Central memory CD8-positive, alpha-beta T cell (primary cell): ENCODE data around the gene NVL.

ENCODE experiments used
- ATAC-seq: fragments of 150-1000 bp; cut with Tn5 transposase; replicated peaks from 2 replicates; pipeline ENCODE4 v1.10.0; 2022; ENCODE audit warnings: mild to moderate bottlenecking, moderate FRiP score, moderate number of reproducible peaks; ENCODE audit not compliant: poor library complexity, severe bottlenecking; ENCODE audit errors: extremely low read depth
- DNase-seq, 2 donors: peaks; one replicate each; pipeline ENCODE4 v3.0.0; 2021; ENCODE audit warnings: low spot score in 2 of 2
- H3K27ac Mint-ChIP-seq: one replicate; pipeline ENCODE4 v1.8.0; 2022; ENCODE audit warnings: low read depth, mild to moderate bottlenecking, moderate library complexity, mixed read lengths
- H3K27me3 Mint-ChIP-seq: one replicate; pipeline ENCODE4 v1.8.0; 2022; ENCODE audit warnings: mixed read lengths
- H3K36me3 Mint-ChIP-seq: one replicate; pipeline ENCODE4 v1.8.0; 2022; ENCODE audit warnings: mild to moderate bottlenecking, moderate library complexity, mixed read lengths; ENCODE audit not compliant: insufficient read depth
- H3K4me1 Mint-ChIP-seq: one replicate; pipeline ENCODE4 v1.8.0; 2022; ENCODE audit warnings: mixed read lengths
- H3K4me3 Mint-ChIP-seq: one replicate; pipeline ENCODE4 v1.8.0; 2022; ENCODE audit warnings: mild to moderate bottlenecking, moderate library complexity, mixed read lengths
- H3K9me3 Mint-ChIP-seq: one replicate; pipeline ENCODE4 v1.8.0; 2022; ENCODE audit warnings: mixed read lengths

Gene NVL

DNA sequence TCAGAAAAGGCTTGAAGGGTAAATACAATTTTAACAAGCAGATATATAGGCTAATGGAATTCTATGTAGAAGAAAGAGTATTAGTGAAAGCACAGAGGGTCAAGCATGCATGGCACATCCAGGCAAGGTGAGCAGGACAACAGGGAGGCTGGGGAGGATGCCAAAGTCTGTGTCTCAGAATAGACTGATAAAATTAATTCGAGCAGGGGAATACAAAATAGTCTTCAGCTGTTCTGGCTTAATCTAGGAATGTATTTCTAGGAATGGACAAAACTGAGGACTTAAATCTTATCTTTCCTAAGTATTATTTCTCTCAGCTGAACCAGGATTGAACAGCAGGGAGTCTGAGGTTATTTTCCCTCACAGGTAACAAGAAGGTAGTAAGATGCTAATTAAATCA is 35.2 kb downstream of the NVL start:
- Mint-ChIP-seq H3K36me3 (peaks cover 54% of the 10 kb centered on the region), H3K4me1 (no peaks in the 10 kb centered on the region), H3K4me3 (no peak overlapping the region), H3K27me3 (no peaks in the 10 kb centered on the region), H3K9me3 (no peaks in the 10 kb centered on the region), H3K27ac (no peak overlapping the region)
- no peak for ATAC-seq
- no peak for DNase-seq

DNA sequence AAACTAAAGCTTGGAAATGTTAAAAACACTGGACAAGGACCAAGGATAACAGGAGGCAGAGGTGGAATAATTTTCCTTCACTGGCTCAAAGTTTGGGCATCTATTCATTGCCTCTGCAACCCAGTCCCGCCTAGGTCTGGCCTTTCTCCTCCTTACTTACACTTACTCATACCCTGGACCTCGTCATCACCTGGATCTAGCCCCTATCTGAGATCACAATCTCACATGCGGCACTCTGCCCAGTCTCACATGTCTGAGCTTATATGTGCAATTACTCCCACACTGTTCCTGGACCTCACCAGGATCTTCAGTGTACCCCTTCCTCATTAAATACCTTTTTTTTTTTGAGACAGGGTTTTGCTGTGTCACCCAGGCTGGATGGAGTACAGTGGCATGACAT is 37.6 kb downstream of the NVL start:
- Mint-ChIP-seq H3K9me3 (no peaks in the 10 kb centered on the region), H3K4me1 (no peaks in the 10 kb centered on the region), H3K27me3 (no peaks in the 10 kb centered on the region), H3K4me3 (no peak overlapping the region), H3K27ac (no peak overlapping the region), H3K36me3 (peaks cover 47% of the 10 kb centered on the region)
- no peak for DNase-seq
- no peak for ATAC-seq

DNA sequence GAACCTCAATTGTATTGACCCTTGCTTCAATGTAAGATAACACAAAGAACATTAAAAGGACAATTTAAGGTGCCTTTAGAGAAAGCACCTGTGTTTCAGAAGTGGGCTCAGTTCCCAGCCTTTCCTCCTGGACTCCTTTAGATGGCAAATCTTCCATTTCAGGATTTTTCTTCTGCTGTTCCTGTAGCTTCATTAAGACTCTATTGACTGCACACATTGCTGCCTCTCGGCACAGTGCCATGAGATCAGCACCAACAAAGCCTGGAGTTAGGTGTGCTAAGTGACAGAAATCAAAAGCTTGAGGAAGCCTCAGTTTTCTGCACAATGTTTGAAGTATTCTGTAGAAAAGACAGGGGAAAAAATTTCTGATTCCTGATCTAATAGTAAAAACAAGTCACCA is 40.6 kb downstream of the NVL start:
- no peak for ATAC-seq
- H3K4me3 Mint-ChIP-seq, result no peak overlapping the region
- H3K27me3 Mint-ChIP-seq, result no peaks in the 10 kb centered on the region
- DNase-seq, result no peak
- H3K36me3 Mint-ChIP-seq, result peaks cover 48% of the 10 kb centered on the region
- no peak overlapping the region for H3K27ac Mint-ChIP-seq
- no peaks in the 10 kb centered on the region for H3K4me1 Mint-ChIP-seq
- H3K9me3 Mint-ChIP-seq, result no peaks in the 10 kb centered on the region

DNA sequence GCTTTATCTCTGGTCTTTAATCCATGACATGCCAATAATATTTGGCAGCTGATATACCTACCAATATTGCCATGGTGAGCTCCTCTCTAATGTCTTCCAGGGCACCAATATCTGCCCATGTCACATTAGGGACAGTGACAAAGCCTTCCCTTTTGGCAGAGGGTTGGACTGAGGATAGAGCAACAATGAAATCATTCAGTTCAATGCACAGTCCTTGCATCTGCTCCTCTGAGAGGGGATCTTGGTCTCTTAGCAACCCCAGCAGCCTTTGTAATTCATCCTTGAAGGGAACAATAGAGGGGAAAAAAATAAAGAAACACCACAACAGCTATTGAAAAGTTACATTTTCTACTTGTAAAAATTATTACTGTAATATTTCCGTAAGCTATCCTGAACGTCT is 42.3 kb downstream of the NVL start:
- DNase-seq (no peak), ATAC-seq (no peak)
- Mint-ChIP-seq H3K4me3 (no peak overlapping the region), H3K9me3 (no peaks in the 10 kb centered on the region), H3K36me3 (peaks cover 45% of the 10 kb centered on the region), H3K27me3 (no peaks in the 10 kb centered on the region), H3K4me1 (no peaks in the 10 kb centered on the region), H3K27ac (no peak overlapping the region)

DNA sequence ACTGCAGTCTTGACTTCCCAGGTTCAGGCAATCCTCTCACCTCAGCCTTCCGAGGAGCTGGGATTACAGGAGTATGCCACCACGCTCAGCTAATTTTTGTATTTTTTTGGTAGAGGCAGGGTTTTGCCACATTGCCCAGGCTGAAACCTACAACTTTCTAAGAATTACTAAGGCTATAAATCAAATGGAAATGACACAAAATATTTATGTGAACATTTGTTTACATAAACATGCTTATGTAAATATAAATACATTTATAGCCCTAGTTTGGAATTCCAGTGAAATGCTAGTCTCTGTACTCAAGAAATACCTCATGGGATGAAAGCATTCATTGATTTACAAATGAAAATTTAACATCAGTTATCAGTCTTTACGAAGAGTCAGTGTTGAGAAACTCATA is 47.8 kb downstream of the NVL start:
- H3K4me1 Mint-ChIP-seq, result no peaks in the 10 kb centered on the region
- ATAC-seq (no peak), DNase-seq (no peak)
- no peaks in the 10 kb centered on the region for H3K9me3 Mint-ChIP-seq
- peaks cover 43% of the 10 kb centered on the region for H3K36me3 Mint-ChIP-seq
- H3K27ac Mint-ChIP-seq, result no peak overlapping the region
- H3K4me3 Mint-ChIP-seq, result no peak overlapping the region
- no peaks in the 10 kb centered on the region for H3K27me3 Mint-ChIP-seq

DNA sequence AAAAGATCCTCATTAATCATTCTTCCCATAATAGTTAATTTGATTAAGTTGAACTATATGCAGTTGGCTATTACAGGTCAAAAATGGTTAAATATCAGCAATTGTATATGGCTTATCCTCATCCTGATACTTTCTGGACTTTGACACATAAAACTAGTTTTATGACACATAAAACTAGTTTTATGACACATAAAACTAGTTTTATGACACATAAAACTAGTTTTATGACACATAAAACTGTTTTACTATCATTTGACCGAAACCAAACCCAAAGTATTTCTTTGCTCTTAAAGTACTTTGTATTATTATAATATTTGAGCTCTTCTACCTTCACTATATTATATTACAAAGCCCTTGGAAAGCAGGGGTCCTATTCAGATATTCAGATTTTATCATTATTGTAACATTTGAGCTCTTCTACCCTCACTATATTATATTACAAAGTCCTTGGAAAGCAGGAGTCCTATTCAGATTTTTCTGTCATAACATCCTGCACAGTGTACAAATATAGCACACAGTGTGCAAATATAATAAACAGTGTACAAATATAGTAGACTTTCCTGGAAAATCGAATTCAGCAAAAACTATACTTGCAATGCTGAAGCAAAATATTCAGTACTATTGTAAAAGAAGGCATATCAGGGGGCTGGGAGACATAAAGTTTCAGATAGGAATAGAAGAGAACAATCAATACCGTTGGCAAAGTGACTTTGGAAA is 53.0 kb downstream of the NVL start:
- Mint-ChIP-seq H3K36me3 (peaks cover 36% of the 10 kb centered on the region), H3K4me1 (no peaks in the 10 kb centered on the region), H3K4me3 (no peak overlapping the region), H3K27me3 (no peaks in the 10 kb centered on the region), H3K9me3 (no peaks in the 10 kb centered on the region), H3K27ac (peak overlapping the region; percentile 1)
- no peak for ATAC-seq
- DNase-seq, result no peak

DNA sequence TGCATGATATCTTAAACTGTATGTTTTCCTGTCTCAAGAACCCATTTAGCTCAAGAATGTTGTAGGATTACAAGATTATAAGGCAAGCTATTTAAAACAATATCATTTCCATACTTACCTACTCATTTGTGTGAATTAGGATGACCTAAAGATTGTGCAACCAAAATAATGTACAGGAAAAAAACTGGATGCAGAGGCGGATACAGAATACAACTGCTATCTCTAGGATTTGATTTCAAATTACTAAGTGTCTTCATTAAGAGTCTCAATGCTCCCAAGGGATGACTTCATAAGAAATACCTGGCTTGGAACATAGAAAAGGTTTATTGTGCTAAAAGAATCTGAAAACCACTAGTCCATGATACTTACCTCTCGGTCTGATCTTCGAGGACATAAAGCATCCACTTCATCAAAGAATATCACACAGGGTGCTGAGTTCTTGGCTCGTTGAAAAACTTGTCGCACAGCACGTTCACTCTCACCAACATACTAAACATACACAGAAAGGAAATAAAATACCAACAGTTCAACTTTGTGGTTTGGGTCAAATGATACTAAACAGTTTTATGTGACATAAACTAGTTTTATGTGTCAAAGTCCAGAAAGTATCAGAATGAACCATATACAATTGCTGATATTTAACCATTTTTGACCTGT is 54.9 kb downstream of the NVL start:
- no peaks in the 10 kb centered on the region for H3K9me3 Mint-ChIP-seq
- no peak for DNase-seq

DNA sequence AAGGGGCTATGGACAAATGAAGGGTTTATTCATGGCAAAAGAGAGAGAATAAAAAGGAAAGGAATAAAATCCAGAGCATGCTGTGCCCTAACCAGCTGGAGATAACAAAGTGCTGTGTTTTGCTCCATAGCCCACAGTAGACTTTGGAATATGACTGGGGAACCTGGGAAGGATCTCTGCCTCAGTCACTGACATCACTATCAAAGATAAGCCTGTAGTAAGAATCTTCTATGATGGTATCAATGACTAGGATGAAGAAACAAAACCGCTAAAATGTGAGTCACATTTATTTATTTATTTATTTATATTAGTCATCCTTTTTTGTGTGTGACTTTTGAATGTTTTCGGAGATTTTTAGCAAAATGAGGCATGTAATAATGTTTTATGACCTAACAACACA is 56.3 kb downstream of the NVL start:
- ATAC-seq (no peak), DNase-seq (no peak)
- no peaks in the 10 kb centered on the region for H3K27me3 Mint-ChIP-seq
- no peak overlapping the region for H3K4me3 Mint-ChIP-seq
- H3K9me3 Mint-ChIP-seq, result no peaks in the 10 kb centered on the region
- H3K27ac Mint-ChIP-seq, result no peak overlapping the region
- peaks cover 35% of the 10 kb centered on the region for H3K36me3 Mint-ChIP-seq
- no peaks in the 10 kb centered on the region for H3K4me1 Mint-ChIP-seq

More for the DNA sequence above, 54.9 kb downstream of the NVL start:
- H3K4me1 Mint-ChIP-seq, result no peaks in the 10 kb centered on the region
- peaks cover 32% of the 10 kb centered on the region for H3K36me3 Mint-ChIP-seq
- ATAC-seq, result no peak
- H3K27ac Mint-ChIP-seq, result no peak overlapping the region
- H3K4me3 Mint-ChIP-seq, result no peak overlapping the region
- no peaks in the 10 kb centered on the region for H3K27me3 Mint-ChIP-seq

DNA sequence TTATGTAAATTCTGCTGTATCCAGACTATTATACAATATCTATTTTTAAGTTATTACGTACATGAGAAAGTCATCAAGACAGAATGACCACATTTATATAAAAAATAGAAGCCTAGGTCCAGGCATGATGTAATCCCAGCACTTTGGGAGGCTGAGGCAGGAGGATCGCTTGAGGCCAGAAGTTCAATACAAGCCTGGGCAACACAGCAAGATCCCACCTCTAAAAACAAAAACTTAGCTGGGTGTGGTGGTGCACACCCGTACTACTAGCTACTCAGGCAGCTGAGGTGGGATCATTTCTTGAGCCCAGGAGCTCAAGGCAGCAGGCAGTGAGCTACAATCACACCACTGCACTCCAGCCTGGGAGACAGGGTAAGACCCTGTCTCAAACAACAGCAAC is 58.9 kb downstream of the NVL start:
- Mint-ChIP-seq H3K4me1 (no peaks in the 10 kb centered on the region), H3K36me3 (peaks cover 37% of the 10 kb centered on the region), H3K9me3 (no peaks in the 10 kb centered on the region), H3K27ac (no peak overlapping the region), H3K4me3 (no peak overlapping the region), H3K27me3 (no peaks in the 10 kb centered on the region)
- ATAC-seq (no peak), DNase-seq (no peak)

DNA sequence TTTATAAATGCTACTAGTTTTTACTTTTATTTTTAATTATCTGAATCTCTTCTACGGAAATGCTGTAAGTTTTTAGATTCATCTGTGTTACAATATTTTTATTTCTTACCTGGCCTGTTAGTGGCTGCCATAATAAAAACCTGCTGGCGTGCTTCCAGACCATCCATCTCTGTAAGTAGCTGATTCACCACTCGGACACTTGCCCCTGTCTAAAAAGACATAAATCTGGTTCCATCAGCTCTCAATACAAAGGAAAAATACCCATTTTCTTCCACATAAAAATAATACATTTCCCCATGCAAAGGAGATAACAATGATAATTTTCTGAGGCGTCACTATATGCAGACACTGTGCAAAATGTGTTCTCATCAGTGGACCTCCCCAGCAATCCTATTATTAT is 62.0 kb downstream of the NVL start:
- no peak for ATAC-seq
- Mint-ChIP-seq H3K4me1 (no peaks in the 10 kb centered on the region), H3K27ac (no peak overlapping the region), H3K27me3 (no peaks in the 10 kb centered on the region), H3K9me3 (no peaks in the 10 kb centered on the region), H3K4me3 (no peak overlapping the region), H3K36me3 (peaks cover 25% of the 10 kb centered on the region)
- DNase-seq, result no peak

DNA sequence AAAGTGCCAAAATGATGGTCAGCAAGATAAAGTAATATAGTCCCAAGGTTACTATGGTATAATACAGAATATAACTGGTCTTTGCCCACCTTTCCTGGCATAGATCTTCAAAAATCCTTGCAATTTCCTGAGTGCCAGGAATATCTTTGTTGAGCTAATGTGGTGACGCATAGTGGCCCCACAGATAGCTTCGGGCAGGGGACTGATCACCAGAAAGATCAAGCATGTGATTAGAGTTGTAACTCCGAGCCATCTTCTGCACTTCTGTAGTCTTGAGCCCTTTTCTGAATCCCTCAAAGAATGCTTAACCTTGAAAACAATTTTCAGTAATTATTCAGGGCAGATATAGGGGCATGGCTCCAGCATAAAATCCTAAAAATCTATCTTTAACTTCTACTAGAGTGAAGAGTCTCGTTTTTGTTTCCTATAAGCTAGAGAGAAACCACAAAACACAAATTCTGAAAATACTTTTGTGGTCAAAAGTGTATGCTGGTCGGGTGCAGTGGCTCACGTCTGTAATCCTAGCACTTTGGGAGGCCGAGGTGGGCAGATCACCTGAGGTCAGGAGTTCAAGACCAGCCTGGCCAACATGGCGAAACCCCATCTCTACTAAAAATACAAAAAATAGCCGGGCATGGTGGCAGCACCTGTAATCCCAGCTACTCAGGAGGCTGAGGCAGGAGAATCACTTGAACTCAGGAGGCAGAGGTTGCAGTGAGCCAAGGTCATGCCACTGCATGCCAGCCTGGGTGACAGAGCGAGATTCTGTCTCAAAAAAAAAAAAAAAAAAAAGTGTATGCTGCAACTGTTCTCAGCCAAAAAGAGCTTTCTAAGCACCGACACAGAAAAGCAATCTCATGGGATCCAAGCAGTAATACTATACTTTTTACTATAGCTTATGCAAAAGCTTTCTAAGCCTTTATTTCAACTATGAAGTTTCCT is 62.8 kb downstream of the NVL start:
- Mint-ChIP-seq H3K27me3 (no peaks in the 10 kb centered on the region), H3K4me3 (no peak overlapping the region), H3K27ac (peak overlapping the region; percentile 7), H3K9me3 (no peaks in the 10 kb centered on the region), H3K4me1 (no peaks in the 10 kb centered on the region), H3K36me3 (peaks cover 22% of the 10 kb centered on the region)
- ATAC-seq (no peak), DNase-seq (no peak)

DNA sequence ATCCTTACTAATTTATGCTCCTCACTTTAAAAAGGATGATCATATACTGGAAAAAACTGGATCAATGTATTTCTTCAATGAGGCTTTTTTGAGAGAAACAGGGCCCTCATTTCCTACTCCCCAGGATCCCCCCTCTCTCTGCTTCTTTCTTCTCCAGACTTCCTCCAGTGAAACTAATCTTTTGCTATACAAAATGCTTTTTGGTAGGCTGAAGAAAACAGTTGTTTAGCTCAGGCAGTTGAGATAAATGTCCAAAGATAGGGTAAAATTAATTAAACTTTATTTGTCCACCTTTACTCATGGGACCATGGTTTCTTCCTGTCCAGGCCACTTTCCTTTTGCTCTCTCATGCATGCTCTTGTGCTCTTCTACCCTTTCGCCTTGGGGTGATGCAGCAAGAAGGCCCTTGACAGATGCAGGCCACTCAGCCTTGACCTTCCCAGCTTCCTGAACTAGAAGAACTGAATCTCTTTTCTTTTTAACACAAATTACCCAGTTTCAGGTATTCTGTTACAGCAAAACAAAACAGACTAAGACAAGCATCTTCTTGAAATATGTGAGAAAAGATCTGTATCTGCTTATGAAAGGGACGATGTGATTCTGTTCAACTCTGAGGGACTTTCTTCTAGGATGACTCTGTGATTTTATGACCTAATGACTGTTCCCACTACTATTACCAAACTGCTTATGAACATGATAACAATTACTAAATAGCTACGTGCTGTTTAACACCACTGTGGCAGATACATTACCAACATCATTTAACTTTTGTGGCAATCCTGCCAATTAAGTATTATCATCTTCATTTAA is 63.7 kb downstream of the NVL start:
- peaks cover 22% of the 10 kb centered on the region for H3K36me3 Mint-ChIP-seq
- H3K27me3 Mint-ChIP-seq, result no peaks in the 10 kb centered on the region
- H3K4me1 Mint-ChIP-seq, result no peaks in the 10 kb centered on the region
- no peaks in the 10 kb centered on the region for H3K9me3 Mint-ChIP-seq
- ATAC-seq (no peak), DNase-seq (no peak)
- H3K4me3 Mint-ChIP-seq, result no peak overlapping the region
- H3K27ac Mint-ChIP-seq, result peak overlapping the region; percentile 7
